WTC11 (cell line): Measurements from ENCODE around the gene RIMBP2. TPM values are rescaled to one million over a fixed set of nuclear protein-coding genes. Genes with fewer than 3 reads are reported as not detected.

Experiments
- ATAC-seq: fragments of 200-7000 bp; cut with Tn5 transposase; 2 replicates; pipeline ENCODE4 v1.10.0; 2021; ENCODE audit warnings: mild to moderate bottlenecking, moderate library complexity
- CTCF ChIA-PET: fragments of 300-600 bp; sonication (Branson Sonifier 250); formaldehyde crosslinking; loops from one replicate; lab custom pipeline; 2021; ENCODE audit warnings: antibody characterized with exemption; lab: Charles Lee
- POLR2A ChIA-PET: fragments of 350-600 bp; sonication (Branson Sonifier 250); formaldehyde crosslinking; loops from one replicate; lab custom pipeline; 2021; ENCODE audit warnings: antibody characterized with exemption; lab: Charles Lee
- DNase-seq: peaks from one replicate; pipeline ENCODE4 v3.0.0; 2021; ENCODE audit warnings: low spot score
- H3K27ac Mint-ChIP-seq: 2 replicates; pipeline ENCODE4 v1.8.0; 2021; ENCODE audit warnings: mixed read lengths
- H3K27me3 Mint-ChIP-seq: 2 replicates; pipeline ENCODE4 v1.8.0; 2021; ENCODE audit warnings: low read depth, mild to moderate bottlenecking, moderate library complexity, mixed read lengths
- H3K36me3 Mint-ChIP-seq: 2 replicates; pipeline ENCODE4 v1.8.0; 2021; ENCODE audit warnings: mixed read lengths
- H3K4me1 Mint-ChIP-seq: 2 replicates; pipeline ENCODE4 v1.8.0; 2022; ENCODE audit warnings: mixed read lengths
- H3K4me3 Mint-ChIP-seq: 2 replicates; pipeline ENCODE4 v1.8.0; 2021; ENCODE audit warnings: mild to moderate bottlenecking, moderate library complexity, mixed read lengths
- H3K9me3 Mint-ChIP-seq: 2 replicates; pipeline ENCODE4 v1.8.0; 2021; ENCODE audit warnings: mixed read lengths
- ESRRA ChIP-seq: sonication (generic); formaldehyde crosslinking; IDR thresholded peaks from 2 replicates; pipeline ENCODE4 v1.8.1; 2022; ENCODE audit warnings: mild to moderate bottlenecking, missing genetic modification reagents, borderline replicate concordance
- FOXJ3 ChIP-seq: sonication (generic); formaldehyde crosslinking; IDR thresholded peaks from 2 replicates; pipeline ENCODE4 v1.9.0; 2021; ENCODE audit warnings: missing genetic modification reagents, mild to moderate bottlenecking, borderline replicate concordance
- GABPB1 ChIP-seq: sonication (generic); formaldehyde crosslinking; IDR thresholded peaks from 2 replicates; pipeline ENCODE4 v1.8.1; 2023; ENCODE audit warnings: mild to moderate bottlenecking, missing genetic modification reagents
- HMGA2 ChIP-seq: fragments of 250-450 bp; sonication (Bioruptor Pico); IDR thresholded peaks from 2 replicates; pipeline ENCODE4 v1.4.0; 2021; ENCODE audit warnings: mild to moderate bottlenecking, moderate library complexity
- HMGXB4 ChIP-seq: sonication (generic); formaldehyde crosslinking; IDR thresholded peaks from 2 replicates; pipeline ENCODE4 v1.8.1; 2023; ENCODE audit warnings: mild to moderate bottlenecking, moderate library complexity, missing genetic modification reagents
- IRF2 ChIP-seq: sonication (generic); formaldehyde crosslinking; IDR thresholded peaks from 2 replicates; pipeline ENCODE4 v1.8.0; 2022; ENCODE audit warnings: low read depth, missing genetic modification reagents, borderline replicate concordance
- MXD4 ChIP-seq: fragments of 250-450 bp; sonication (Bioruptor Pico); IDR thresholded peaks from 2 replicates; pipeline ENCODE4 v1.8.0; 2021; ENCODE audit warnings: mild to moderate bottlenecking, moderate library complexity, borderline replicate concordance
- NR1H2 ChIP-seq: sonication (generic); formaldehyde crosslinking; IDR thresholded peaks from 2 replicates; pipeline ENCODE4 v1.9.0; 2021; ENCODE audit warnings: mild to moderate bottlenecking, moderate library complexity, missing genetic modification reagents
- RORB ChIP-seq: fragments of 250-450 bp; sonication (Bioruptor Pico); IDR thresholded peaks from 2 replicates; pipeline ENCODE4 v1.9.0; 2021; ENCODE audit warnings: mild to moderate bottlenecking
- SMAD4 ChIP-seq: sonication (generic); formaldehyde crosslinking; IDR thresholded peaks from 2 replicates; pipeline ENCODE4 v1.8.0; 2022; ENCODE audit warnings: mild to moderate bottlenecking, missing genetic modification reagents
- STAT6 ChIP-seq: sonication (generic); formaldehyde crosslinking; conservative IDR thresholded peaks from 2 replicates; pipeline ENCODE4 v1.8.1; 2023; ENCODE audit warnings: mild to moderate bottlenecking, low read depth, missing genetic modification reagents, moderate library complexity
- TCF7 ChIP-seq: sonication (generic); formaldehyde crosslinking; IDR thresholded peaks from 2 replicates; pipeline ENCODE4 v1.8.0; 2022; ENCODE audit warnings: mild to moderate bottlenecking, low read depth, missing genetic modification reagents, moderate library complexity
- TP53 ChIP-seq: sonication (generic); formaldehyde crosslinking; IDR thresholded peaks from 2 replicates; pipeline ENCODE4 v1.8.1; 2023; ENCODE audit warnings: mild to moderate bottlenecking, missing genetic modification reagents
- ZNF263 ChIP-seq: sonication (generic); formaldehyde crosslinking; IDR thresholded peaks from 2 replicates; pipeline ENCODE4 v1.8.1; 2022; ENCODE audit warnings: low read depth, mild to moderate bottlenecking, moderate library complexity, missing genetic modification reagents
- ZNF317 ChIP-seq: sonication (generic); formaldehyde crosslinking; IDR thresholded peaks from 2 replicates; pipeline ENCODE4 v1.8.1; 2023; ENCODE audit warnings: low read depth, mild to moderate bottlenecking, moderate library complexity, missing genetic modification reagents, borderline replicate concordance
- ZNF425 ChIP-seq: fragments of 250-450 bp; sonication (Bioruptor Pico); conservative IDR thresholded peaks from 2 replicates; pipeline ENCODE4 v1.9.0; 2021; ENCODE audit warnings: mild to moderate bottlenecking
- ZNF512 ChIP-seq: sonication (generic); formaldehyde crosslinking; IDR thresholded peaks from 2 replicates; pipeline ENCODE4 v1.8.1; 2022; ENCODE audit warnings: missing genetic modification reagents, borderline replicate concordance
- ZSCAN18 ChIP-seq: fragments of 250-450 bp; sonication (Bioruptor Pico); IDR thresholded peaks from 2 replicates; pipeline ENCODE4 v2.1.2; 2022; ENCODE audit warnings: mild to moderate bottlenecking, moderate library complexity
- total RNA-seq: library from RNA; stranded (reverse); gene quantifications from 3 replicates; pipeline ENCODE4 v1.2.3, GENCODE V29; 2021

Gene RIMBP2
- total RNA-seq, 1 experiment from 2014 or later: 2.6 TPM

GRCh38 chr12:130431176-130431575, 284.9 kb downstream of the RIMBP2 start:
- TF ChIP-seq ZNF425 (CRISPR knock-in tag): no peak
- peak; percentile 79; the same call in 1 of the 2 replicates for TF ChIP-seq HMGA2
- TF ChIP-seq ZSCAN18: no peak
- TF ChIP-seq STAT6 (CRISPR knock-in tag): no peak
- Mint-ChIP-seq H3K4me1 (no peaks in the 10 kb centered on the region), H3K27ac (no peak overlapping the region), H3K36me3 (peaks cover 6% of the 10 kb centered on the region; the same call in 1 of the 2 replicates), H3K4me3 (no peak overlapping the region), H3K9me3 (peaks cover 17% of the 10 kb centered on the region), H3K27me3 (no peaks in the 10 kb centered on the region)
- ChIA-PET POLR2A (no interaction called here), CTCF (no interaction called here)
- DNase-seq (no peak), ATAC-seq (no peak)

- H3K4me3 Mint-ChIP-seq: no peak overlapping the region
- POLR2A ChIA-PET: no interaction called here
- no peak for DNase-seq
- CTCF ChIA-PET: no interaction called here
- no peak overlapping the region for H3K27ac Mint-ChIP-seq
- no peaks in the 10 kb centered on the region for H3K27me3 Mint-ChIP-seq
- peaks cover 17% of the 10 kb centered on the region for H3K9me3 Mint-ChIP-seq
- H3K4me1 Mint-ChIP-seq: no peaks in the 10 kb centered on the region
- ATAC-seq: no peak
- peaks cover 6% of the 10 kb centered on the region; the same call in 1 of the 2 replicates for H3K36me3 Mint-ChIP-seq
- TF ChIP-seq GABPB1 (CRISPR knock-in tag): no peak
- TF ChIP-seq MXD4 (CRISPR knock-in tag): no peak
- no peak for TF ChIP-seq ESRRA
- no peak for TF ChIP-seq SMAD4 (CRISPR knock-in tag)
- no peak for TF ChIP-seq ZNF317
- no peak for TF ChIP-seq NR1H2 (CRISPR knock-in tag)
- TF ChIP-seq ZSCAN18: no peak
- TF ChIP-seq ZNF263 (CRISPR knock-in tag): no peak
- no peak for TF ChIP-seq RORB (CRISPR knock-in tag)
- TF ChIP-seq FOXJ3 (CRISPR knock-in tag): no peak
Measured at GRCh38 chr12:130429656-130430505, 286.2 kb downstream of the RIMBP2 start.

GRCh38 chr12:130428116-130428515, 288.0 kb downstream of the RIMBP2 start:
- ATAC-seq (no peak), DNase-seq (no peak)
- no peaks in the 10 kb centered on the region for H3K36me3 Mint-ChIP-seq
- ChIA-PET POLR2A (no interaction called here), CTCF (no interaction called here)
- H3K9me3 Mint-ChIP-seq: peaks cover 8% of the 10 kb centered on the region; the same call in 1 of the 2 replicates
- no peak overlapping the region for H3K27ac Mint-ChIP-seq
- H3K4me3 Mint-ChIP-seq: no peak overlapping the region
- no peaks in the 10 kb centered on the region for H3K27me3 Mint-ChIP-seq
- 0 out of 2 replicates have a peak, but pooled peaks cover 3% of the 10 kb centered on the region for H3K4me1 Mint-ChIP-seq
- no peak for TF ChIP-seq ZNF512 (CRISPR knock-in tag)
- no peak for TF ChIP-seq ZNF317
- TF ChIP-seq HMGXB4: no peak
- no peak for TF ChIP-seq IRF2 (CRISPR knock-in tag)
- no peak for TF ChIP-seq TP53 (CRISPR knock-in tag)
- no peak for TF ChIP-seq TCF7 (CRISPR knock-in tag)
